Choroid plexus epithelial cell (primary cell): ENCODE data around the gene MAG.

ENCODE experiments used
- DNase-seq: peaks from one replicate; pipeline ENCODE4 v3.0.0-alpha.2; 2010; ENCODE audit warnings: low read depth
- H3K4me3 ChIP-seq: 2 replicates; pipeline ENCODE4 v1.5.1; 2011; ENCODE audit warnings: low read depth, mild to moderate bottlenecking, control low read depth, low read length, moderate library complexity
- CTCF ChIP-seq: conservative IDR thresholded peaks from 2 replicates; pipeline ENCODE4 v1.5.1; 2011; ENCODE audit warnings: low read depth, mild to moderate bottlenecking, control low read depth, inconsistent platforms, low read length, moderate library complexity

The MAG gene

DNA sequence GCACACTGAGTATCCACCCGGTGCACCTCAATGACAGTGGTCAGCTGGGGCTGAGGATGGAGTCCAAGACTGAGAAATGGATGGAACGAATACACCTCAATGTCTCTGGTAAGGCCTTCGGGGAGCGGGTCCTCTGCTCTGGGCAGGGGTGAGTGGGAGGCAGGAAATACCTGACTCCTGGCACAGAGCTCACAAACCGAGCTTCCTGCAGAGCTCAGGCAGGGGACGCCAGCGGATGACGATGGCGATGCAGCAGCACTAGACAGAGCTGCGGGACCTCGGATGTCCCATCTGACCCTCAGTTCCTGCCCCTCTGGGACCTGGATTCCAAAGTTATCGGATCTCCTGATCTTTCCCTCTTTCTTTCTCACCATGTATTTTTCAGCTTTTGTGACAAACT is 40.9 kb downstream of the MAG start:
- H3K4me3 ChIP-seq: no peak overlapping the region
- DNase-seq: no peak
- TF ChIP-seq CTCF: no peak

DNA sequence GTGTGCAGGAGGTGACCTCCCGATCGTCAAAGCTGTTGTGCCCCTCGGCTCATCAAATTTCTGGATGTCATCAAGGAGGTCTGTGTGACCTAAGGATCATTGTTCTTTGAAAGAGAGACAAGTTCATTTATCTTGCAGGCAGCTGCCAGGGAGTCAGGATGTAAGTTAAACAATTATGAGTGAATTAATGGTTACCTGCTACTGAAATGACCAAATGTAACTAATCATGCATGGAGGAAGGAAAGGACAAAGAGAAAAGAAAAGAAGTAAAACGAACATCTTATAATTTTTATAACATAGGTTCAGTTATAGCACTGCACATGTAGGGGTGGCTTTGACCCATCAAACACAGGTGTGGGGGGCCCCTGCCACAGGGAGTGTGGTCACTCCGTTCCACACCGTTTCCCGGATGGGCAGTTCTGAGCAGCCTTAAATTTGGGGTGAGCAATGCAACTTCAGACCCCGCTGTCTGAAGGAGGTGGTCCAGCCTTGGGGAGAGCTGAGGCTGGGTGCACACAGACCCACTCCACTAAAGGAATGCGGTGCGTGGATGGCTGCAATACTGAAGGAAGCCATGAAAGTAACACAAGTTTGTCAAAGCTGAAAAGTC is 42.3 kb downstream of the MAG start:
- TF ChIP-seq CTCF: no peak
- no peak overlapping the region for H3K4me3 ChIP-seq
- no peak for DNase-seq

- no peak for TF ChIP-seq CTCF
- no peak for DNase-seq
- no peak overlapping the region for H3K4me3 ChIP-seq
These were observed 44.4 kb downstream of the MAG start for GRCh38 chr19:35336166-35336955.

- H3K4me3 ChIP-seq: no peak overlapping the region
- DNase-seq: no peak
- TF ChIP-seq CTCF: no peak
These were observed 45.4 kb downstream of the MAG start for GRCh38 chr19:35337097-35337983.

GRCh38 chr19:35337984-35338296 is 46.0 kb downstream of the MAG start:
- DNase-seq: no peak
- no peak for TF ChIP-seq CTCF
- H3K4me3 ChIP-seq: no peak overlapping the region

DNA sequence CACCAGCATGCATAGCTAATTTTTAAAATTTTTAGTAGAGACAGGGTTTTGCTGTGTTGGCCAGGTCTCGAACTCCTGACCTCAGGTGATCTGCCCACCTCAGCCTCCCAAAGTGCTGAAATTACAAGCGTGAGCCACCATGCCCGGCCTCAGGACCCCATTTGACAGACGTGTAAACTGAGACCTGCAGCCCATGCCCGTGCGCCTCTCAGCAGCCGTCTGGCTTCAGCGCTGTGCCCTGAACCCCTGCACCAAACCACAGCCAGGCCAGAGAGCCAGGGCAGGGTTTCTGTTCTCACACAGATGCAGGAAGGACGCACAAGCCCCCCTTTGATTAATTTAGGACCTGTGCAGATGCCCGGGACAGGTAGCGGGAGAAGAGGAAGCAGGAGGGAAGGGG is 48.5 kb downstream of the MAG start:
- H3K4me3 ChIP-seq: no peak overlapping the region
- TF ChIP-seq CTCF: no peak
- no peak for DNase-seq
